GM19468 (cell line): ENCODE data around the gene ZNF410.
"Not testable (repeated sequence)": the region's sequence is repeated elsewhere in the genome, so short reads cannot be mapped to it uniquely, and the experiment has no call there.

Source experiments
- ATAC-seq: cut with Tn5 transposase; IDR thresholded peaks from one replicate; pipeline ENCODE4 v1.9.1; 2021; ENCODE audit warnings: mild to moderate bottlenecking, moderate library complexity, moderate number of reproducible peaks; ENCODE audit not compliant: unreplicated experiment; ENCODE audit errors: extremely low read depth

Gene ZNF410

GRCh38 chr14:73884438-73885190 lies 2.0 kb upstream of the ZNF410 start:
- ATAC-seq: no peak

GRCh38 chr14:73887318-73887616 lies 608 bp downstream of the ZNF410 start:
- no peak for ATAC-seq

GRCh38 chr14:73887694-73888459 lies 1.2 kb downstream of the ZNF410 start:
- ATAC-seq: no peak

GRCh38 chr14:73888460-73888725 lies 1.7 kb downstream of the ZNF410 start:
- no peak for ATAC-seq

GRCh38 chr14:73888971-73889370 lies 2.3 kb downstream of the ZNF410 start:
- no peak for ATAC-seq

- no peak for ATAC-seq
These were observed 2.7 kb downstream of the ZNF410 start for GRCh38 chr14:73889376-73889775.

GRCh38 chr14:73894180-73894687 lies 7.6 kb downstream of the ZNF410 start:
- ATAC-seq: not testable (repeated sequence)

GRCh38 chr14:73895939-73896338 lies 9.3 kb downstream of the ZNF410 start:
- no peak for ATAC-seq

- no peak for ATAC-seq
These were observed 9.9 kb downstream of the ZNF410 start for GRCh38 chr14:73896521-73896920.

- no peak for ATAC-seq
These were observed 16.4 kb downstream of the ZNF410 start for GRCh38 chr14:73903028-73903427.

- ATAC-seq: no peak
These were observed 23.0 kb downstream of the ZNF410 start for GRCh38 chr14:73909681-73910080.

- ATAC-seq: no peak
These were observed 26.6 kb downstream of the ZNF410 start for GRCh38 chr14:73913256-73913655.

- no peak for ATAC-seq
These were observed 29.7 kb downstream of the ZNF410 start for GRCh38 chr14:73916324-73916723.

- not testable (repeated sequence) for ATAC-seq
These were observed 32.8 kb downstream of the ZNF410 start for GRCh38 chr14:73919457-73919856.

GRCh38 chr14:73924337-73924736 lies 37.7 kb downstream of the ZNF410 start:
- ATAC-seq: no peak

- ATAC-seq: no peak
These were observed 49.0 kb downstream of the ZNF410 start for GRCh38 chr14:73935666-73936065.

- no peak for ATAC-seq
These were observed 49.9 kb downstream of the ZNF410 start for GRCh38 chr14:73936548-73936947.

GRCh38 chr14:73937012-73937411 lies 50.4 kb downstream of the ZNF410 start:
- no peak for ATAC-seq

- ATAC-seq: no peak
These were observed 55.5 kb downstream of the ZNF410 start for GRCh38 chr14:73942180-73942579.

- no peak for ATAC-seq
These were observed 56.4 kb downstream of the ZNF410 start for GRCh38 chr14:73943083-73943482.

- ATAC-seq: no peak
These were observed 57.9 kb downstream of the ZNF410 start for GRCh38 chr14:73944432-73945158.
